SK-MEL-5 (cell line): ENCODE results near the gene VIPR2. TPM values are rescaled to one million over a fixed set of nuclear protein-coding genes. Genes with fewer than 3 reads are reported as not detected.
"Not testable (repeated sequence)": the region's sequence is repeated elsewhere in the genome, so short reads cannot be mapped to it uniquely, and the experiment has no call there.

Experiments used
- DNase-seq: peaks from one replicate; pipeline ENCODE4 v3.0.0-alpha.2; 2016; ENCODE audit warnings: low read depth, low spot score
- in situ Hi-C: cut with HindIII; loops from 2 replicates; pipeline ENCODE4 v1.10.0; 2016; ENCODE audit warnings: low sequenced_read_pairs, high pct_unique_total_duplicates, low pct_unique_long_range_greater_than_20kb
- total RNA-seq: library from RNA; depleted of rRNA; stranded (reverse); fragments of >200 nt; shearing (Covaris generic); gene quantifications from 2 replicates; pipeline ENCODE4 v1.2.3, GENCODE V29; 2014

The VIPR2 gene
- total RNA-seq, 1 experiment from 2014 or later: not detected

DNA sequence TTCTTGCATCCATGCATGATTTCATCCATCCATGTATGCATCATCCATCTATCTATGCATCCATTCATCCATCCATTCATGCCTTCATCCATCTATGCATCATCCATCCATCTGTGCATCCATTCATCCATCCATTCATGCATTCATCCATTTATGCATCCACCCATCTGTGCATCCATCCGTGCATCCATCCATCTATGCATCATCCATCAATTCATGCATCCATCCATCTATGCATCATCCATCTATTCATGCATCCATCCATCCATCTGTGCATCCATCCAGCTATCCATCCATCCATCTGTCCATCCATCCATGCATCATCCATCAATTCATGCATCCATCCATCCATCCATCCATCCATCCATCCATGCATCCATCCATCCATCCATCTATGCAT, 157.0 kb downstream of the VIPR2 start:
- in situ Hi-C loops: no loop called here
- no peak for DNase-seq

GRCh38 chr7:158985583-158985982, 159.1 kb downstream of the VIPR2 start:
- DNase-seq: no peak
- in situ Hi-C loops: no loop called here

GRCh38 chr7:158984007-158984406, 160.7 kb downstream of the VIPR2 start:
- in situ Hi-C loops, DNase-seq: not testable (repeated sequence)

DNA sequence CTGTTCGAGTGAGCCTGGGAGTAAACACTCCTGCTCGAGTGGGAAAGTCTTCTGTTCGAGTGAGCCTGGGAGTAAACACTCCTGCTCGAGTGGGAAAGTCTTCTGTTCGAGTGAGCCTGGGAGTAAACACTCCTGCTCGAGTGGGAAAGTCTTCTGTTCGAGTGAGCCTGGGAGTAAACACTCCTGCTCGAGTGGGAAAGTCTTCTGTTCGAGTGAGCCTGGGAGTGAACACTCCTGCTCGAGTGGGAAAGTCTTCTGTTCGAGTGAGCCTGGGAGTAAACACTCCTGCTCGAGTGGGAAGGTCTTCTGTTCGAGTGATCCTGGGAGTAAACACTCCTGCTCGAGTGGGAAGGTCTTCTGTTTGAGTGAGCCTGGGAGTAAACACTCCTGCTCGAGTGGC, 162.6 kb downstream of the VIPR2 start:
- DNase-seq, in situ Hi-C loops: not testable (repeated sequence)

- in situ Hi-C loops: no loop called here
- no peak for DNase-seq
Measured at GRCh38 chr7:158979635-158980351, 164.9 kb downstream of the VIPR2 start.

- DNase-seq: no peak
- in situ Hi-C loops: no loop called here
Measured at GRCh38 chr7:158979023-158979529, 165.6 kb downstream of the VIPR2 start.
